Hepatocyte (in vitro differentiated cells): ENCODE results near the gene MAP2K7. TPM values are rescaled to one million over a fixed set of nuclear protein-coding genes. Genes with fewer than 3 reads are reported as not detected.
A peak's percentile ranks its signal among the peaks of the same experiment; 100 is the strongest.

Experiments
- DNase-seq: peaks from one replicate; pipeline ENCODE4 v3.0.0-alpha.2; 2016; ENCODE audit warnings: low spot score
- H2AFZ ChIP-seq: fragments of 200-600 bp; sonication (generic); 2 replicates; pipeline ENCODE4 v1.6.0; 2016; ENCODE audit warnings: antibody characterized with exemption, mild to moderate bottlenecking
- H3K27ac ChIP-seq: fragments of 200-600 bp; sonication (generic); 2 replicates; pipeline ENCODE4 v1.5.1; 2016; ENCODE audit warnings: mild to moderate bottlenecking
- H3K27me3 ChIP-seq: fragments of 200-600 bp; sonication (generic); 2 replicates; pipeline ENCODE4 v1.6.1; 2016
- H3K36me3 ChIP-seq: fragments of 200-600 bp; sonication (generic); replicated peaks from 2 replicates; pipeline ENCODE4 v1.5.1; 2016; ENCODE audit warnings: low read depth; ENCODE audit not compliant: insufficient read depth
- H3K4me1 ChIP-seq: fragments of 200-600 bp; sonication (generic); 2 replicates; pipeline ENCODE4 v1.5.1; 2016; ENCODE audit warnings: mild to moderate bottlenecking, moderate library complexity; ENCODE audit not compliant: insufficient read depth
- H3K4me2 ChIP-seq: fragments of 200-600 bp; sonication (generic); 2 replicates; pipeline ENCODE4 v1.6.0; 2016
- H3K4me3 ChIP-seq: fragments of 200-600 bp; sonication (generic); 2 replicates; pipeline ENCODE4 v1.5.1; 2016; ENCODE audit warnings: mild to moderate bottlenecking
- H3K79me2 ChIP-seq: fragments of 200-600 bp; sonication (generic); 2 replicates; pipeline ENCODE4 v1.6.0; 2017; ENCODE audit warnings: mild to moderate bottlenecking
- H3K9me2 ChIP-seq: fragments of 200-600 bp; sonication (generic); replicated peaks from 2 replicates; pipeline ENCODE4 v1.6.0; 2017; ENCODE audit warnings: mild to moderate bottlenecking; ENCODE audit not compliant: insufficient read depth
- H3K9me3 ChIP-seq: fragments of 200-600 bp; sonication (generic); 2 replicates; pipeline ENCODE4 v1.5.1; 2016; ENCODE audit warnings: low read depth, mild to moderate bottlenecking
- H4K20me1 ChIP-seq: fragments of 200-600 bp; sonication (generic); 2 replicates; pipeline ENCODE4 v1.6.0; 2016; ENCODE audit warnings: mild to moderate bottlenecking; ENCODE audit not compliant: insufficient read depth, poor library complexity, severe bottlenecking
- EZH2 ChIP-seq: fragments of 200-600 bp; sonication (generic); IDR thresholded peaks from 2 replicates; pipeline ENCODE4 v1.6.1; 2016; ENCODE audit warnings: antibody characterized with exemption, mild to moderate bottlenecking, borderline replicate concordance
- EZH2phosphoT487 ChIP-seq: fragments of 200-600 bp; sonication (generic); IDR thresholded peaks from one replicate; pipeline ENCODE4 v1.6.1; 2018; ENCODE audit warnings: antibody characterized with exemption, mild to moderate bottlenecking, low read depth, moderate library complexity; ENCODE audit not compliant: unreplicated experiment, severe bottlenecking
- WGBS: methylation state at CpG from one replicate; pipeline ENCODE4 v1.1.6; 2016; ENCODE audit warnings: low lambda C conversion rate; ENCODE audit errors: missing lambda C conversion rate; 5-methylcytosine and 5-hydroxymethylcytosine counted together
- polyA plus RNA-seq: library from polyadenylated mRNA; unstranded; fragments of >200 nt; fragmentation: Nextera tagmentation; extraction: Ambion mirVana; gene quantifications from 2 replicates; pipeline ENCODE4 v1.2.1, GENCODE V29; 2016
- total RNA-seq: library from RNA; depleted of rRNA; stranded (reverse); fragments of >200 nt; gene quantifications from 2 replicates; pipeline ENCODE4 v1.2.3, GENCODE V29; 2014
- TF ChIP-seq, protein P1 (sequence below): fragments of 200-600 bp; sonication (generic); IDR thresholded peaks from 2 replicates; pipeline ENCODE4 v1.5.1; 2016; ENCODE audit warnings: antibody characterized with exemption, mild to moderate bottlenecking; ENCODE audit not compliant: poor library complexity

Gene MAP2K7
- total and polyA plus RNA-seq, 2 experiments from 2014 or later: 12.8 to 13.6 TPM

DNA sequence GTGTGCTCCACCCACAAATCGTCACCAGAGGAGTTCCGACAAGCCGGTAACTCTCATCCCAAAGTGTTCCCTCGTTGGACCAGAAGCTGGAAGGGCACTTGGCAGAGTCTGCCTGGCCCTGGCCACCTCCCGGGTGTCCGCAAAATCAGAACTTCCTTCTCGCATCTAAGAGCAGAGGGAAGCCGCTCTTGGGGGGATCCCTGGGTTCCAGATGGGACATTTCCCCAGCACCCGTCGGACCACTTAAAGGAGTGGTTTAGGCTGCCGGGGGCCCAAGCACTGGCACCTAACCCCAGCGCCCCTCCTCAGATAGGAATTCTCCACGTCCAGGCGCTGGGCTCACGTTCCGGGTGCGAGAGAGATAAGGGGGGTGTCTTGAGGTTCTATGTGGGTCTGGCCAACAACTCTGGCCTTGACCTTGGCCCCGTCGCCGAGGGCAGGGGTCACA lies 857 bp upstream of the MAP2K7 start:
- Histone ChIP-seq H3K27ac (peak overlapping the region; percentile 82), H3K36me3 (no peaks in the 10 kb centered on the region), H3K4me2 (peak overlapping the region; percentile 82), H3K27me3 (no peaks in the 10 kb centered on the region), H3K4me1 (peaks cover 20% of the 10 kb centered on the region), H3K4me3 (peak overlapping the region; percentile 30), H3K79me2 (peaks cover 44% of the 10 kb centered on the region), H3K9me3 (no peaks in the 10 kb centered on the region), H3K9me2 (no peaks in the 10 kb centered on the region), H2AFZ (peak overlapping the region; percentile 48), H4K20me1 (peaks cover 35% of the 10 kb centered on the region)
- DNase-seq: no peak
- TF ChIP-seq EZH2 (no peak), EZH2phosphoT487 (no peak)
- TF ChIP-seq, protein P1, sequence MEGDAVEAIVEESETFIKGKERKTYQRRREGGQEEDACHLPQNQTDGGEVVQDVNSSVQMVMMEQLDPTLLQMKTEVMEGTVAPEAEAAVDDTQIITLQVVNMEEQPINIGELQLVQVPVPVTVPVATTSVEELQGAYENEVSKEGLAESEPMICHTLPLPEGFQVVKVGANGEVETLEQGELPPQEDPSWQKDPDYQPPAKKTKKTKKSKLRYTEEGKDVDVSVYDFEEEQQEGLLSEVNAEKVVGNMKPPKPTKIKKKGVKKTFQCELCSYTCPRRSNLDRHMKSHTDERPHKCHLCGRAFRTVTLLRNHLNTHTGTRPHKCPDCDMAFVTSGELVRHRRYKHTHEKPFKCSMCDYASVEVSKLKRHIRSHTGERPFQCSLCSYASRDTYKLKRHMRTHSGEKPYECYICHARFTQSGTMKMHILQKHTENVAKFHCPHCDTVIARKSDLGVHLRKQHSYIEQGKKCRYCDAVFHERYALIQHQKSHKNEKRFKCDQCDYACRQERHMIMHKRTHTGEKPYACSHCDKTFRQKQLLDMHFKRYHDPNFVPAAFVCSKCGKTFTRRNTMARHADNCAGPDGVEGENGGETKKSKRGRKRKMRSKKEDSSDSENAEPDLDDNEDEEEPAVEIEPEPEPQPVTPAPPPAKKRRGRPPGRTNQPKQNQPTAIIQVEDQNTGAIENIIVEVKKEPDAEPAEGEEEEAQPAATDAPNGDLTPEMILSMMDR: no peak
- 49% methylated on average over 20 of the region's 20 CpGs for WGBS

DNA sequence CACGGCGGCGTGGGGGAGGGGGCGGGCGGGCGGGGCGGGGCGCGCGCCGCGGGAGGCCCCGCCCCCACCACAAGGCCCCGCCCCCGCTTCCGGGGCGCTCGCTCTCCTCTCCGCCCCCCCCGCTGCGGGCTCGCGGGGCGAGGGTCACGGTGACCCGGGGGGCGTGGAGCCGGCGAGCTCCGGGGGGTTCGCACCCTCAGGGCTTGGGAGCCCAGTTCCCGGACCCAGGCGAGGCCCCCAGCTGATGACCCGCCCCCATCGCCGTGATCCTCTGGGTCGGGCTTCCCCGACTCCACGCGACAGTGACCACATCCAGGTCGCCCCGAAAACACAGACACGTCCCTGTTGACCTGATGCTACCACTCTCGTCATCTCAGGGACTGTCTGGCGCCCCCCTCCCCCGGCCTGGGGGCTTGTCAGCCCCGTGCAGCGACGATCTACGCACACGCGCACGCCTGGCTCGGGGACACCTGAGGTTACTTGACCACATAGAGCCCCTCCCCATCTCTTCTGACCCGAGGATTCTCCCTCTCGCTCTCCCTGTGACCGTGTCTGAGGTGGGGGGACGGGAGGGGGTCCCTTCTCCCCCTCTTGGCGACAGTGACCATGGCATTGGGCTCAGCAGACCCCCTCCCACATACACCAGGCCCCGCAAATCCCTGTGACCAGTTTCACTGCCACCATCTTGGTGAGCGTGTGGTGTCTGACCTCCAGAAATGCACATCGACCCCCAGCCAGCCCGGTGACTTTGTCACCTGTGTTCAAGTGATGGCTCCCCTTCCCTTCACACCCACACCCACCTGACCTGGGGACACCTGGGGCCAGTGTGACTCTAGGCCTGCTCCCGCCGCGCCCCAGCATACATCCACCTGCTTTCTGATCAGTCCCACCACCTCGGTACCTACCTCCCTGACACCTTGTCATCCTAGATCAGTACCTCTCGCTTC lies 670 bp downstream of the MAP2K7 start:
- TF ChIP-seq EZH2phosphoT487 (no peak), EZH2 (no peak)
- TF ChIP-seq, protein P1: no peak
- peaks cover 20% of the 10 kb centered on the region for H3K4me1 ChIP-seq
- WGBS: 26% methylated on average over 32 of the region's 68 CpGs
- H3K27ac ChIP-seq: peak overlapping the region; percentile 81
- peak overlapping the region; percentile 98 for H3K4me2 ChIP-seq
- H3K36me3 ChIP-seq: no peaks in the 10 kb centered on the region
- peak overlapping the region; percentile 49 for H2AFZ ChIP-seq
- peak; percentile 75 for DNase-seq
- H3K9me3 ChIP-seq: no peaks in the 10 kb centered on the region
- no peaks in the 10 kb centered on the region for H3K27me3 ChIP-seq
- peak overlapping the region; percentile 96 for H3K4me3 ChIP-seq
- H3K9me2 ChIP-seq: no peaks in the 10 kb centered on the region
- peaks cover 48% of the 10 kb centered on the region for H3K79me2 ChIP-seq
- H4K20me1 ChIP-seq: peaks cover 49% of the 10 kb centered on the region

DNA sequence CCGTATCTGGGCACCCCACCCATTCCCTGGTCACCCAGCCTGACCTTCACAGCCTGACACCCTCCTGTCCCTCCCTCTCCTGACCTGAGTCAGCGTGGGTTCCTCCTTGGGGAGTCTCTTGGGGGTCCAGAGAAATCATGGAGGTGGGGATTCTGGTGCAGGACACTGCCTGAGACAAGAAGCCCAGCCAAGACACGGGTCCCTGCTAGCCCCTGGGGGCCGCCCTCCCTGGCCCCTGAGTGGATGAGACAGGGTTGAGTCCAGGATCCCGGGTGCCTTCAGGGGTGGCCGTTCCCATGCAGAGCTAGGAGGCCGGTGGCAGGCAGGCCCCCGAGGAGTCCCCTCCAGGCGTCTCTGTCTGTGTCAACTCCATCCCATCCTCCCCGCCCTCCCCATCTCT lies 1.6 kb downstream of the MAP2K7 start:
- Histone ChIP-seq H3K79me2 (peaks cover 48% of the 10 kb centered on the region), H3K36me3 (no peaks in the 10 kb centered on the region), H2AFZ (no peak overlapping the region), H3K4me3 (peak overlapping the region; percentile 96), H3K9me2 (no peaks in the 10 kb centered on the region), H3K27ac (no peak overlapping the region), H3K4me2 (peak overlapping the region; percentile 98), H3K9me3 (no peaks in the 10 kb centered on the region), H3K27me3 (no peaks in the 10 kb centered on the region), H3K4me1 (peaks cover 20% of the 10 kb centered on the region), H4K20me1 (peaks cover 51% of the 10 kb centered on the region)
- WGBS: 88% methylated on average over 10 of the region's 10 CpGs
- DNase-seq: no peak
- TF ChIP-seq EZH2phosphoT487 (no peak), EZH2 (no peak)
- TF ChIP-seq, protein P1: no peak
